Ammon's horn (tissue), 1 donor: ENCODE data around the gene PMS2.
"Not testable (repeated sequence)": the region's sequence is repeated elsewhere in the genome, so short reads cannot be mapped to it uniquely, and the experiment has no call there.

ENCODE experiments used
- DNase-seq: peaks from one replicate; pipeline ENCODE4 v3.0.0-alpha.2; 2016; ENCODE audit warnings: low spot score

PMS2 gene

DNA sequence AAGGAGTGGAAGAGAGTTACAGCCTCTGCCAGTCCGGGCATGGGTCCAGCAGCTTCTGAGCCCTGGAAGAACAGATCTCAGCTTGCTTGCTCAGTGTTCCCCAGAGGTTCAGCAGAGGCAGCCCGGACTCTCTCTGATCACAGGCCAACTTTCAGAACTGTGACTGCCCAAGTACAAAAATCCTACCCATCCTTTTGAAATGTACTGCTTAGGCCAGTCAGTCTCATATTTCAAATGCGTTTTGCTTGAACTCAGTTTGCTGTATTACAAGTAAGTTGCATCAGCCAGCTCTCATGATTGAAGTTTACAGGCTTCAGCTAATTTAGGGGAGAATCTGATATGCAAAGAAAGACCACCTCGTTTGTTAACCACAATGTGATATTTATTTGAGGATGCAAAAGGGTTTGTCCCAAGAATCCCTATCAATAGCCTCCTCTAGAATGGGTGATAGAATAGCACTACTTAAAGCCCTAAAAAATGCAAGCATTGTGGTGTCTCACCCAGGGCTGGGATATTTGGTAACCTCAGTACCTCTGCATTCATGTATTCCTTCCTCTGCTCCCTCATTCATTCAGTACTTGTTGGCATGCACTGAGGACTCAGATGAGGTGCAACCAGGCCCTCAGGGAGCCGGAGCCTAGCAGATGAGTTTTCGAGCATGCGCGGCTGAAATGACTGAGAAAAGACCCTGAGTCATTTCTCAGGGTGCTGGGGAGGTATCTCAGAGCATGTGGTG lies 7.2 kb upstream of the PMS2 start:
- peak; percentile 65 for DNase-seq

DNA sequence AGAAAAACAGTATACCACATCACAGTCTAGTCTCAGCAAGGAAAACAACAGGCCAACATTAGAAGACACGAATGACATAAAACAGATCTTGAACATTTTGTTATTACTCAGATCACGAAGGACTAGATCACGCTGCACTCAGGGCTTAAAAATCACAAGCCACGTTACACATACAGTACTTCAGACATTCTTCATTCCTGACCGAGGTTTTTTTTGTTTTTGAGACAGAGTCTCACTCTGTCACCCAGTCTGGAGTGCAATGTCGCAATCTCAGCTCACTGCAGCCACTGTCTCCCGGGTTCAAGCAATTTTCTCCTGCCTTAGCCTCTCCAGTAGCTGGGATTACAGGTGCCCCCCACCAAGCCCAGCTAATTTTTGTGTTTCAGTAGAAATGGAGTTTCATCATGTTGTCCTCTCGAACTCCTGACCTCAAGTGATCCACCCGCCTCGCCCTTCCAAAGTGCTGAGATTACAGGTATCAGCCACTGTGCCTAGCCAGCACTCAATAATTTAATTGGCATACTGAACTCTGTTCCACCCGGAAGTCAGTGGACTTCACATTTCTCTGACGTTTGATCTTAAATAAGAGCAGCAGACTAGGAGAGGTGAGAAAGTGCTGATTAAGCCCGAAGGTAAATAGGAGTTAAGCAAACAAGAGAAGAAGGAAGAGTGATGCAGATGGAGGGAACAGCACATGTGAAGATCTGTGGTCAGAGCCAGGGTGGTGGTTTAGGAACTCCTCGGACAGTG lies 3.7 kb upstream of the PMS2 start:
- DNase-seq, result no peak

DNA sequence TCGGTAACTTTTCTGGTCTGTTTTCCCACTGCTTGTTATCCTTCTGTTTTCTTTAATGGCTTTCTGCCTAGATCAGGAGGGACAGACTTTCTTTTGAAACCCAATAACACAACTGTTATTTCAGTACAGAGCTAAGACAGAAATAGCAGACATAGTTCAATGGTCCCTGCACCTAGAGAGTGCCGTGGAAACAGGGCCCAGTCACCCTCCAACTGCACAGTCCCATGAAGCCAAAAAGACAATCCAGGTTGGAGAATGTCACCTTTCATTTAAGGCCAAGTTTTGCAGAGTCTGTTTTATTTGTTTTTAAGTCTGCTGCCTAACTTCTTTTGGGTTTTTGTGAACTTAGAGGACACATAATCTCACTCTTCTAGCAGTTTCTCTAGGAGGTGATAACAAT lies 2.7 kb upstream of the PMS2 start:
- DNase-seq, result no peak

DNA sequence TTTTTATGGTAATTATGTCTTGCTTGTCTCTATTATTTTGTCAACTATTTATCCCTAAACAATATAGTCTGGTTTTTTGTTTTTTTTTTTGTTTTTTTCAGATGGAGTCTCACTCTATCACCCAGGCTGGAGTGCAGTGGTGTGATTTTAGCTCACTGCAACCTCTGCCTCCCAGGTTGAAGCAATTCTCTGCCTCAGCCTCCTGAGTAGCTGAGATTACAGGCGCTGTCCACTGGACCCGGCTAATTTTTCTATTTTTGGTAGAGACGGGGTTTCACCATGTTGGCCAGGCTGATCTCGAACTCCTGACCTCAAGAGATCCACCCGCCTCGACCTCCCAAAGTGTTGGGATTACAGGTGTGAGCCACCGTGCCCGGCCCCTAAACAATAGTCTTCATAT lies 1.5 kb upstream of the PMS2 start:
- DNase-seq, result not testable (repeated sequence)

DNA sequence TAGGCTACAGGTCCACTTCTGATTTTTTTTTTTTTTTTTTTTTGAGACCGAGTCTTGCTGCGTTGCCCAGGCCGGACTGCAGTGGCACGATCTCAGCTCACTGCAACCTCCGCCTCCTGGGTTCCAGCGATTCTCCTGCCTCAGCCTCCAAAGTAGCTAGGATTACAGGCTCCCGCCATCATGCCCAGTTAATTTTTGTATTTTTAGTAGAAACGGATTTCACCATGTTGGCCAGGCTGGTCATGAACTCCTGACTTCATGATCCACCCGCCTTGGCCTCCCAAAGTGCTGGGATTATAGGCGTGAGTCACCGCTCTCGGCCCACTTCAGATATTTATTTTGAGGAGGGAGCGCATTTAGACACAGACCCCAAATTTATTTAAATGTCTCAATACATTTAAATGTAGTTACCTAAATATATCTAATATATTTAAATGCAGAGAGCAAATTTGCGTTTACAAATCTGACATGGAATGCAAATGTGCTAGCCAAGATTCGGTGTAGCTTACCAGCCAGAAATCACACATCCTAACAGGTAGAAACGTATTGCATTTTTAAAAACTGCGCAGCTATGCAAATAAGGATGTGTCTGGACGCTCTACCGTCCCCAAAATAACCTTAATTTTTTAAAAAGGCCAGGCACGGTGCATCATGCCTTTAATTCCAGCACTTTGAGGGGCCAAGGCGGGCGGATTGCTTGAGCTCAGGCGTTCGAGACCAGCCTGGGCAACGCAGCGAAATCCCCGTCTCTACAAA lies 836 bp downstream of the PMS2 start:
- DNase-seq, result not testable (repeated sequence)

DNA sequence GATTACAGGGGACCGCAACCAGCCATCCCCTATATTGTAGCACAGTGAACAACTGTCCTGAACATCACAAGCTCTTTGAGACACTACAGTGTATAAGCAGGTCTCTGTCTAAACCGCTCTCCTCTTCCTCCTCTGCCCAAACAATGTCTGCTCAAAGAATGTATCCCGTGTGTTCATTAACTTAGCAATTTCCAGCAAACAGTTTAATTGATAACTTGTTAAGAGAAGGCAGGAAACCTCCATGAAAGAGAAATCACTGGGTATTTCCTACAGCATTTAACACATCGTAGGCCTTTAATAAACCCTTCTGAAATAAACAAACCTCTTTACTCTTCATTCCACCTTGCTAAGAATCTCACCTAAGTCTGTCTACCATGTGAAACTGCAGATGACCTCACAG lies 1.5 kb downstream of the PMS2 start:
- no peak for DNase-seq

DNA sequence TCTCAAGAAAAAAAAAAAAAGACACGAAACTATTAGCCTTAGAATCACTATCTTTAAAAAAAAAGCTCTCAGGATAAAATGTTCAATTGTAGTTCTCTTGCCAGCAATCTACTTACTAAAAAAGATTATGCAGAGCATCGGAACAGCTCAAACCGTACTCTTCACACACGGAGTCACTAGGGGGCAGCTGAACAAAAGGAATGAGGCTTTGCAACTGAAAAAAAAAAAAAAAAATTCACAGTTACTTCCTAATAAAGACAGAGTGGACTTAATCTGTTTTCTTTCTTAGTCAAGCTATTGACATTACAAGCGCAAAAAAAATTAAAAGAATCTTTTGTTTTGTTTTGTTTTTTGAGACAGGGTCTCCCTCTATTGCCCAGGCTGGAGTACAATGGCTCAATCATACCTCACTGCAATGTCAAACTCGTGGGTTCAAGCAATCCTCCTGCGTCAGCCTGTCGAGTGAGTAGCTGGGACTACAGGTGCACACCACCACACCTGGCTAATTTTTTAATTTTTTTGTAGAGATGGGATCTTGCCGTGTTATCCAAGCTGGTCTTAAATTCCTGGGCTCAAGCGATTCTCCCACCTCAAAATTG lies 11.5 kb downstream of the PMS2 start:
- peak; percentile 75 for DNase-seq

DNA sequence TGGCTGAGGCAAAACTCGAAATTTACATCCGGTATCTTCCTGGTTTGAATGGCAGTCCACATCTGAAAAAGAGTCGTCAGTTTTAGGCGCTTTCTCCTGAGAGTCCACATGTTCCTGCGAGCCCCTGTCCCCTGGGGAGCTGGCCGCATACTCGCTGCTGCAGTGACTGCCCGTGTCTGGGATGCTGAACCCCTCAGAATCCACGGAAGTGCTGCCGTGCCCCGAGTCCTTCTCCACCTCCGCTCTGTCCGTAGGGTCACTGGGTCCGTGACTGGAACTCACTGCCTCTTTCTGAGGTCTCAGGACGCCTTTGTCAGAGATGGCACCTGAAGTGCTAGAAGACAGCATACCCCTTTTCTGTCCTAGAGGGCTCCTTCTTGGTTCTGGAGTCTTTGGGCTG lies 21.8 kb downstream of the PMS2 start:
- DNase-seq, result not testable (repeated sequence)

DNA sequence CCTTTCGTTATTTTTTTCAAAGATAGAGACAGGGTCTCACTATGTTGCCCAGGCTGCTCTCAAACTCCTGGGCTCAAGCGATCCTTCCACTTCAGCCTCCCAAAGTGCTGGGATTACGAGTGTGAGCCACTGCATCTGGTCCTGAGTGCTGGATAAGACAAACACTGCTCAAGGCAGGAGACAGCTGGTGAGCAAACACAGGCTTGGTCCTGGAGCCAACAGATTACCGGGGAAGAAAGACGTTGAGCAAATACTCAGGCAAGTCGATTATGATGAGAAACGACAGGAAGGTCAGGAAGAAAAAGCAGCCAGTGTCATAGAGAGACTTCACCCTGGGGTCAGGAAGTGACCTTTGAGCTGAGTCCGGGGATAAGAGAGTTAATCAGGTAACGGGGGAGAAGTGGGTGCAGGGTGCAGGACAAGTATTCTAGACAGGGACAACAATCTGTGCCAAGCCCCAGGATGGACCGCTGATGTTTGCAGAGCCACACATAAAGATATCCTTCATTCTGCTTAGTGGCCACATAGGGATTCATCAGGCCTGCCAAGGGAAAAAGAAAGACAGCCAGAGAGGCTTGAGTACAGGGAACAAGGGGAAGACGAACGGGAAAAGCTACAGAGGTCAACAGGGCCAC lies 29.1 kb downstream of the PMS2 start:
- DNase-seq, result not testable (repeated sequence)

DNA sequence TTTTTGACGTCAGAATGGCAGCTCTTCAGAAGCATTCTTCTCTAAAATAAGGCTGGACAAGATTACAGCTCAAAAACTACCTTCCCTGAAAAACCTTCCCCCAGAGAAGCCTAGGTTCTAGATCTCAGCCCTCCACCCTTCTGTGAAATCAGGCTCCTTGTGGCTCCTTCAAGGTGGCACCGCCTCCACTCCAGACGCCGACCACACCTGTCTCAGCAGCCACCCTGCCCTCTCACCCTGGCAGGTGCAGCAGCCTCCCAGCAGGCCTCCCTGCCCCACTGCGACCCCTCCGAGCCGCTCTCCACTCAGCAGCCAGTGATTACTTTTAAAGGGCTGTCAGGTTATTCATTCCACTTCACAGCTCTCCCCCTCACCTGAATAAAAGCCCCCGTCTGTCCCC lies 35.3 kb downstream of the PMS2 start:
- DNase-seq, result not testable (repeated sequence)

DNA sequence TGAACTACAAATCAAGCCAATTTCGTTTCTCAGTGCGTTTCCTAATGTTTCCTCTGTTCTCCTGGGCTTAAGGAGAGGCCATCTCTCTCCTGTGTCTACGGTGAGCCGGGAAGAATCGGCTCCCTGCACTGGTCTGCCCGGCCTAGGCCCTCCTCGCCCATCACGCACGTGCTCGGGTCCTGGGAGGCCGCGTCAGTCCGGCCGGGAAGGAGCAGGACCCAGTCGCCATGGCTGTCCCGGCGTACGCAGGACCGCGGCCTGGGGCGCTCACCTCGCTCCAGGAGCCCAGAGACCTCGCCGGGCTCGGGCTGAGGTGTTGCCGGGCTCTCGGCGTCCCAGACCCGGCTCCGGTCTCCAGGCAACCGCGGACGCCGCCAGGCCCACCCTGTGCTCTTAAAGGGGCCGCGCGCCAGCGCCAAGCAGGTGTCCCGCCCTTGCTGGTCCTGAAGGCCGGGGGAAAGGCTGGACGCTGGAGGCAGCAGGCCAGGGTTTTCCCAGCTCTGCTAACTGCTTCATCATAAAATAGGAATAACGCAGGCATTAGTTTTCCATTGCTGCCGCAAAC lies 38.4 kb downstream of the PMS2 start, which contains the start of gene RSPH10B:
Gene RSPH10B, minus strand, starts transcription at position 343 of the 565 bp plus-strand sequence. CDS start 3,573 bp downstream, outside the sequence.
- not testable (repeated sequence) for DNase-seq

DNA sequence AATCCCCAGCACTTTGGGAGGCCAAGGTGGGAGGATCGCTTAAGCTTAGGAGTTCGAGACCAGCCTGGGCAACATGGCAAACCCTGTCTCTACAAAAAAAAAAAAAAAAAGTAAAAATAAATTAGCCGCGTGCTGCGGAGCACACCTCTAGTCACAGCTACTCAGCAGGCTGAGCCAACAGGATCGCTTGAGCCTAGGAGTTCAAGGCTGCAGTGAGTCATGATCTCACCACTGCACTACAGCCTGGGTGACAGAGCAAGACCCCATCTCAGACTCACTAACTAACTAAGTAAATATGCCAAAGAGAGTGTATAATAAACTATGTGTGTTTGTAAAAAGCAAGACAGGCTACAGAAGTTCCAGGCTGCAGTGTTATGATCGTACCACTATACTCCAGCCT lies 45.0 kb downstream of the PMS2 start:
- DNase-seq, result not testable (repeated sequence)

DNA sequence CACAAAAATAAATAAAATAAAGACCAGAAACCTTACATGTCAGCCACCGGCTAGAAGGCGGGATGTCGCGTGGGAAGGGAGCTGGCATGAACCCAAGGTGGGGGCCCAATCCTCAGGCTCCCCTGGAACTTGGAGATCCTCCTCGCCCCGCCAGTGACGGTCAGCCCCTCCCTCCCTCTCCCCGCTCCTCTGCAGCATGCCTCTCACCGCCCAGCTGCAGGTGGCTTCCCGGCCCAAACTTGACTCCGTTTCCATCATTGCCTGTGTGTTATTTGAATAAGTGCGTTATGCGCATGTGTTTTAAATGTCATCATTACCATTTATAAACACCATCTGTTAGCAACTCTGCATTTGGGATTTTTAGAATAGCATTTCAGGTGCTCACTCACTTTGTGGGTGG lies 45.6 kb downstream of the PMS2 start:
- DNase-seq, result not testable (repeated sequence)

DNA sequence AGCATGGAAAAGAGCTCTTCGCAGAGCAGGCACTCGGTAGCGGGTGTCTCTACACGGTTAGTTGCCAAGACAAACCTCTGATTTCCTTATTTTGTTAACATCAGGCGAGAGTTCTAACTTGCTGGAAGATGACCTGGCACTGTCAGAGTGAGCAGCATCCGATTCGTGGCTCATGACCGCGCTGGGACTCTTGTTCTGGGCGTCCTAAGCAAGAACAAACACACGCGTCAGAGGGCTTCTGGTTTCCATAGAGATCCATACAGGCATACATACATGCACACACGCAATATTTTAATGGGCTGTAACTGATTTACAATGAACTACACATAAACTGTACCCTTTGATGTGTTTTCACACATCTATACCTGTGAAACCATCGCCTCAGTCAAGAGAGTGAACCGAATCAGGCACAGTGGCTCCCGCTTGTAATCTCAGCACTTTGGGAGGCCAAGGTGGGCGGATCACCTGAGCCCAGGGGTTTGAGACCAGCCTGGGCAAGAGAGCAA lies 73.9 kb downstream of the PMS2 start:
- not testable (repeated sequence) for DNase-seq

DNA sequence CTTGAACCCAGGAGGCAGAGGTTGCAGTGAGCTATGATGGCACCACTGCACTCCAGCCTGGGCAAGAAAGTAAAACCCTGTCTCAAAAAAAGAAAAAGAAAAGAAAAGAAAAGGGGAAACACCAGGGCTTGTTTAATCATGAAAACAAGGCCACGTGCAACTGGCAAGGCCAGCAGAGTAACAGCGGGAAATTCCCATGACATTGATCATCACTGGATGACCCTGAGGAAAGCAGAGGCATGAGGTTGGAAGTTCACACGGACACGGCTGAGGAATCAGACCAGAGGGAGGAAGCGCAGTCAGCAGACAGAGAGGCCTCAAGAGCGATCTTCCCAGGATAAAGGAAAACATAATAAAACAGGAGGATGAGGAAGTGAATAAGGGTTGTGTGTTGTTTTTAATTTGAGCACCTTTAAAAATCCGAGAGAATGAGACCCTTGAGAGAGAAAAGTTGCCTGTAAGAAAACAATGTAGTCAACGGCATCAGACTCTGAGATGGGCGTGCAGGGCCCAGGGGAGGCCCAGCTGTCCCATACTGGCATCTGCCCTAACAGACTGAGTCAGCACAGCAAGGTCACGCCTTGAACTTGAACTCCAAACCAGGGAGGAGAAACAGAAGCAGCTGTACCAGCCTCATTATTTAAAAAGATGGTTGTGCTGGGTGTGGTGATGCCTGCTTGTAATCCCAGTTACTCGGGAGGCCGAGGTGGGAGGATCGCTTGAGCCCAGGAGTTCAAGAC lies 76.8 kb downstream of the PMS2 start:
- DNase-seq, result not testable (repeated sequence)

DNA sequence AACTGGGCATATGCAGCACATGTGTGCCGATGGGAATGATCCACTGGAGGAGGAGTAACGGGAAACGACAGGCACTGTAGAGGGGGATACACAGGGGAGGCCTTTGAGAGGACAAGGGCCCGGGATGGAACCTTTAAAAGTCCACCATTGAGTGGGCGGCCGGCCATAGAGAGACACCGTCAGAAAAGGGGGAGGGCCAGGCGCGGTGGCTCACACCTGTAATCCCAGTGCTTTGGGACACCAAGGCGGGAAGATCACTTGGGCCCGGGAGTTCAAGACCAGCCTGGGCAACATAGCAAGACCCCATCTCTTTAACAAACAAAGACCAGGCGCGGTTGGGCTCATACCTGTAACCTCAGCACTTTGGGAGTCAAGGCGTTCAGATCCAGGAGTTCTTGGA lies 77.6 kb downstream of the PMS2 start:
- not testable (repeated sequence) for DNase-seq

DNA sequence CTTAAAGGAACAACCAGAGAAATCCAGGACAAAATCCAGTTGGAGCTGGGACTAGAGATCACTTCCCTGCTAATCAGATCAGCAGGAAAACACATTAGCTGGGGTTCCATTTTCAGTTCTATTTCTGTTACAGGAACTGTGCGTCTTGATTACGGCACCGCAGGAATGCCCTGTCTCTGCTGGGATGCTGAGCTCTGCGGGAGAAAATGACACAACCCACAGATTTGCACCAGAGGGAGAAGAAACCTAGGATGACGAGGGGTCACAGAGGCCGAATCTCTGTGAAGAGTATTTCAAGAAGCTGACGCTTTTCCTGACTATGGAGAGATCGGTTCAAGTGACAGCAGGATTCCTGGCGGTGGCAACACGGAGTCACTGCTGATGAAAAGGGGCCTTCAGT lies 78.6 kb downstream of the PMS2 start:
- not testable (repeated sequence) for DNase-seq

DNA sequence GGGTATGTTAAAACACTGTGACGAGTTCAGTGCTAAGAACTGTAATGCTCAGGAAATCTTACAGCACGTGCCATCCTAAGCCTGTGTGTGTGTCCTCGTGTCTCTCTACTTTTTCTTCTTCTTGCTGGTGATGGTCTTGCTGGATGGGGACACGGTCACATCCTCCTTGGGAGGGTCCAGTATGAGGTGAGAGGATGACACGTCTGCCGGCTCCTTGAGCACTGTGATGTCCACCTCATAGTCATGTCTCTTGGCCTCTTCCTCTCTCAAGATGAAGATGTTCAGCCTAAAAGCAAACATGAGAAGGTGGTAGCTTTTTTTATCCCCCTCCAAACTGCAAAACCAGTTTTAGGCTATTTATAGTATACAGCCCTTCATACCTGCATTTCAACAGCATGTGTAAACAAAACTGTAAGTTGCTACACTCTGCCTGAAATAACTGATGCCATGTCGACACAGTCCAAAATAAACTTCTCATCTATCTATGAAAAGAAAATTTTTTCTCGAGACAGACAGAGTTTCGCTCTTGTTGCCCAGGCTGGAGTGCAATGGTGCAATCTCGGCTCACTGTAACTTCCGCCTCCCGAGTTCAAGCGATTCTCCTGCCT lies 82.5 kb downstream of the PMS2 start:
- DNase-seq, result not testable (repeated sequence)

DNA sequence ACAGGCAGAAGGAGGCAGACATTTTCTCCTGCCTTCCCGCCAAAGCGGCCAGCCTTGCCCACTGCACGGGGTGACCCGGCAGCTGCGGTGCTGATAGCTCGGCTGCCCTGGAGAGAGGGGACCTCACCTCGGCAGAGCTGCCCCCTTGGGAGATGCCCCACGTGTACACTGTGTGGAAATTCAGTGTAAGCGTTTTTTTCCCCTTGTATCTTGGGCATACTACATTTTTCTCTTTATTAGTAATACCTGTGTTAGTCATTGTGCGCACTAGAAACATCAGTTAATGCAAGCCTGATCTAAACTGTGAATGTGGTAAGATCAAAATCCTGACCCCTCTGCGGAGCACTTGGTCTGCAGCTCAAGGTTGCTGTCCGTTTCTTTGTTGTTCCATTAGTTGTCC lies 84.2 kb downstream of the PMS2 start:
- not testable (repeated sequence) for DNase-seq

DNA sequence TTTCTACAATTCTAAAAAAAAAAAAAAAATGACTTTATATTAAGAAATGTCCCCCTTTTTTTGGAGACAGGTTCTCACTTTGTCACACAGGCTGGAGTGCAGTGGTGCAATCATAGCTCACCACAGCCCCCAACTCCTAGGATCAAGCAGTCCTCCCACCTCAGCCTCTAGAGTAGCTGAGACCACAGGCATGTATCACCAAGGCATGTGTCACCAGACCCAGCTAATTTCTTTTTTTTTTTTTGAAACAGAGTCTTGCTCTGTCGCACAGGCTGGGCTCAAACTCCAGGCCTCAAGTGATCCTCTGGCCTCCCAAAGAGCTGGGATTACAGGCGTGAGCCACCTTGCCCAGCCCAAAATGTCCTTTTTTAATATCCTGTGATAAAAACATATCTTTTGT lies 84.7 kb downstream of the PMS2 start:
- DNase-seq, result not testable (repeated sequence)
